Measurements from ENCODE around the gene FBXO47.

The FBXO47 gene

GRCh38 chr17:38894276-38894675, 72.9 kb downstream of the FBXO47 start:
- TF ChIP-seq CTCF (conservative IDR thresholded peaks at IDR 0.05; ENCODE audit: low read depth, low read length) = no peak
- Histone ChIP-seq H3K27ac (no peak overlapping the region), H4K20me1 (ENCODE audit: insufficient read depth) (no peaks in the 10 kb centered on the region), H3K4me3 (IDR thresholded peaks at IDR 0.05; ENCODE audit: insufficient read depth, low read depth, low read length) (no peak overlapping the region), H3K79me2 (ENCODE audit: insufficient read depth, low read depth) (no peaks in the 10 kb centered on the region), H3K9ac (no peak overlapping the region), H3K27me3 (ENCODE audit: insufficient read depth, low read depth) (no peaks in the 10 kb centered on the region), H3K4me2 (no peak overlapping the region), H3K36me3 (ENCODE audit: insufficient read depth) (no peaks in the 10 kb centered on the region), H2AFZ (ENCODE audit: low read depth) (no peak overlapping the region), H3K4me1 (ENCODE audit: low read depth, poor library complexity, severe bottlenecking) (peaks cover 28% of the 10 kb centered on the region)

- no peak overlapping the region for H3K27ac ChIP-seq
- no peak overlapping the region for H2AFZ ChIP-seq (ENCODE audit: low read depth)
- no peaks in the 10 kb centered on the region for H3K27me3 ChIP-seq (ENCODE audit: insufficient read depth, low read depth)
- H3K4me1 ChIP-seq (ENCODE audit: low read depth, poor library complexity, severe bottlenecking) = peaks cover 23% of the 10 kb centered on the region
- H4K20me1 ChIP-seq (ENCODE audit: insufficient read depth) = no peaks in the 10 kb centered on the region
- no peaks in the 10 kb centered on the region for H3K79me2 ChIP-seq (ENCODE audit: insufficient read depth, low read depth)
- no peak overlapping the region for H3K4me3 ChIP-seq (IDR thresholded peaks at IDR 0.05; ENCODE audit: insufficient read depth, low read depth, low read length)
- no peak for TF ChIP-seq CTCF (conservative IDR thresholded peaks at IDR 0.05; ENCODE audit: low read depth, low read length)
- H3K4me2 ChIP-seq = no peak overlapping the region
- no peak overlapping the region for H3K9ac ChIP-seq
- no peaks in the 10 kb centered on the region for H3K36me3 ChIP-seq (ENCODE audit: insufficient read depth)
These were observed 73.6 kb downstream of the FBXO47 start for GRCh38 chr17:38893607-38894006.

GRCh38 chr17:38893113-38893512, 74.1 kb downstream of the FBXO47 start:
- TF ChIP-seq CTCF (conservative IDR thresholded peaks at IDR 0.05; ENCODE audit: low read depth, low read length) = no peak
- H3K27ac ChIP-seq = no peak overlapping the region

GRCh38 chr17:38892620-38893019, 74.6 kb downstream of the FBXO47 start:
- Histone ChIP-seq H3K4me2 (no peak overlapping the region), H3K9ac (no peak overlapping the region), H3K4me3 (IDR thresholded peaks at IDR 0.05; ENCODE audit: insufficient read depth, low read depth, low read length) (no peak overlapping the region), H3K27ac (no peak overlapping the region), H3K79me2 (ENCODE audit: insufficient read depth, low read depth) (no peaks in the 10 kb centered on the region; the same call in 1 of the 2 replicates), H4K20me1 (ENCODE audit: insufficient read depth) (no peaks in the 10 kb centered on the region), H3K4me1 (ENCODE audit: low read depth, poor library complexity, severe bottlenecking) (peaks cover 13% of the 10 kb centered on the region), H3K27me3 (ENCODE audit: insufficient read depth, low read depth) (no peaks in the 10 kb centered on the region), H3K36me3 (ENCODE audit: insufficient read depth) (no peaks in the 10 kb centered on the region), H2AFZ (ENCODE audit: low read depth) (no peak overlapping the region)
- no peak for TF ChIP-seq CTCF (conservative IDR thresholded peaks at IDR 0.05; ENCODE audit: low read depth, low read length)

More at GRCh38 chr17:38893113-38893512, 74.1 kb downstream of the FBXO47 start:
- no peak overlapping the region for H2AFZ ChIP-seq (ENCODE audit: low read depth)
- no peaks in the 10 kb centered on the region for H3K36me3 ChIP-seq (ENCODE audit: insufficient read depth)
- peaks cover 18% of the 10 kb centered on the region for H3K4me1 ChIP-seq (ENCODE audit: low read depth, poor library complexity, severe bottlenecking)
- H3K79me2 ChIP-seq (ENCODE audit: insufficient read depth, low read depth) = no peaks in the 10 kb centered on the region; the same call in 1 of the 2 replicates
- H3K4me2 ChIP-seq = no peak overlapping the region
- no peaks in the 10 kb centered on the region for H3K27me3 ChIP-seq (ENCODE audit: insufficient read depth, low read depth)
- no peak overlapping the region for H3K9ac ChIP-seq
- no peaks in the 10 kb centered on the region for H4K20me1 ChIP-seq (ENCODE audit: insufficient read depth)
- no peak overlapping the region for H3K4me3 ChIP-seq (IDR thresholded peaks at IDR 0.05; ENCODE audit: insufficient read depth, low read depth, low read length)
